HG02970 (cell line): ENCODE data around the gene NLRP10.

ENCODE experiments used
- ATAC-seq: cut with Tn5 transposase; IDR thresholded peaks from one replicate; pipeline ENCODE4 v1.9.1; 2021; ENCODE audit warnings: mild to moderate bottlenecking, moderate library complexity, moderate number of reproducible peaks; ENCODE audit not compliant: unreplicated experiment, low FRiP score

The NLRP10 gene

GRCh38 chr11:7977232-7977917, 12.1 kb upstream of the NLRP10 start:
- no peak for ATAC-seq

- no peak for ATAC-seq
Measured at GRCh38 chr11:7974668-7975067, 9.4 kb upstream of the NLRP10 start.

GRCh38 chr11:7973011-7973410, 7.8 kb upstream of the NLRP10 start:
- no peak for ATAC-seq

GRCh38 chr11:7971846-7972245, 6.6 kb upstream of the NLRP10 start:
- ATAC-seq: no peak

- ATAC-seq: no peak
Measured at GRCh38 chr11:7969756-7970646, 4.8 kb upstream of the NLRP10 start.

- ATAC-seq: no peak
Measured at GRCh38 chr11:7968686-7969085, 3.4 kb upstream of the NLRP10 start.

- no peak for ATAC-seq
Measured at GRCh38 chr11:7967826-7968225, 2.6 kb upstream of the NLRP10 start.

- no peak for ATAC-seq
Measured at GRCh38 chr11:7967097-7967496, 1.9 kb upstream of the NLRP10 start.

- no peak for ATAC-seq
Measured at GRCh38 chr11:7964873-7965272, 374 bp downstream of the NLRP10 start.

GRCh38 chr11:7964261-7964660, 986 bp downstream of the NLRP10 start:
- no peak for ATAC-seq

- ATAC-seq: no peak
Measured at GRCh38 chr11:7955191-7955590, 10.1 kb downstream of the NLRP10 start.

- no peak for ATAC-seq
Measured at GRCh38 chr11:7949934-7950333, 15.3 kb downstream of the NLRP10 start.

- ATAC-seq: no peak
Measured at GRCh38 chr11:7944123-7944522, 21.1 kb downstream of the NLRP10 start.

- ATAC-seq: no peak
Measured at GRCh38 chr11:7941608-7942007, 23.6 kb downstream of the NLRP10 start, which contains the start of gene OR10A3. Gene OR10A3, minus strand, starts transcription at chr11:7941708. Its CDS starts 2,188 bp downstream, at chr11:7939520.

GRCh38 chr11:7941146-7941545, 24.1 kb downstream of the NLRP10 start:
- ATAC-seq: no peak

- ATAC-seq: no peak
Measured at GRCh38 chr11:7936615-7937014, 28.6 kb downstream of the NLRP10 start.

GRCh38 chr11:7931168-7931567, 34.1 kb downstream of the NLRP10 start, which contains the start of gene OR10A6:
Gene OR10A6, minus strand, starts transcription at chr11:7931268. Its CDS starts 2,606 bp downstream, at chr11:7928662.
- no peak for ATAC-seq

- ATAC-seq: no peak
Measured at GRCh38 chr11:7927635-7928034, 37.6 kb downstream of the NLRP10 start.

- ATAC-seq: no peak
Measured at GRCh38 chr11:7924536-7924935, 40.7 kb downstream of the NLRP10 start.

GRCh38 chr11:7918141-7918540, 47.1 kb downstream of the NLRP10 start:
- no peak for ATAC-seq
